ENCODE measurements around the gene PPP2R2B. TPM values are rescaled to one million over a fixed set of nuclear protein-coding genes. Genes with fewer than 3 reads are reported as not detected.

PPP2R2B gene
- total and polyA plus RNA-seq, 2 donors (not counting 3 experiments of a cell fraction or from before 2014, with no cell fraction given) = not detected

DNA sequence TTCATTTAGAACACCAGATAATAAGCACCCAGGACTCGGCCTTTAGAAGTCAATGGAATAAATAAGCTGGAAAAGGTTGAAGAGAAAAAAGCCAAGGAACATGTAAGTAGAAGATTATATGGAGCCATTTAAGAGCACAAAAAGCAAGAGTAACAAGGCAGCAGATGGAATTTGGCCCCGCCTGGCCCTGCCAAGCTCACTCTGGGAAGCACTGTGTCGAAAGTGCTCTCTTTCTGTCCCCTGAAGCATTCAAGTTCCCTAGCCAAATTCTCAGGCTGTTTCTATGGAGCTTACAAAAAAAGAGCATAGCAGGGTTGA, 289.6 kb downstream of the PPP2R2B start:
- no peaks in the 10 kb centered on the region for H4K20me1 ChIP-seq (replicated peaks; ENCODE audit: control insufficient read depth, extremely low read depth, insufficient read depth, low read length)
- no peaks in the 10 kb centered on the region for H3K79me2 ChIP-seq (ENCODE audit: control insufficient read depth, insufficient read depth, low read length)
- no TSS peak for BruUV-seq (replicated peaks)
- intact Hi-C loops (cut with micrococcal nuclease) = no loop called here
- H2AFZ ChIP-seq (ENCODE audit: low read depth, low read length) = no peak overlapping the region
- TF ChIP-seq, protein P1, sequence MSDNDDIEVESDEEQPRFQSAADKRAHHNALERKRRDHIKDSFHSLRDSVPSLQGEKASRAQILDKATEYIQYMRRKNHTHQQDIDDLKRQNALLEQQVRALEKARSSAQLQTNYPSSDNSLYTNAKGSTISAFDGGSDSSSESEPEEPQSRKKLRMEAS (IDR thresholded peaks at IDR 0.05; ENCODE audit: insufficient read depth, insufficient read length) = no peak
- TF ChIP-seq MYC (IDR thresholded peaks at IDR 0.05; ENCODE audit: low read depth, low read length) = no peak
- TF ChIP-seq POLR2A (IDR thresholded peaks at IDR 0.05; ENCODE audit: low read depth, low read length) = no peak
- no peak for TF ChIP-seq EZH2 (IDR thresholded peaks at IDR 0.05; ENCODE audit: borderline replicate concordance, low read depth, low read length, severe bottlenecking)
- no peak for TF ChIP-seq GATA2 (IDR thresholded peaks at IDR 0.05; ENCODE audit: insufficient read depth, insufficient read length, low read depth, low read length)
- no peak for TF ChIP-seq POLR2AphosphoS5 (IDR thresholded peaks at IDR 0.05; ENCODE audit: insufficient read depth, low read depth, low read length)
- TF ChIP-seq JUN (IDR thresholded peaks at IDR 0.05; ENCODE audit: borderline replicate concordance, insufficient read depth, insufficient read length, low read depth) = no peak
- no peak for TF ChIP-seq FOS (IDR thresholded peaks at IDR 0.05; ENCODE audit: borderline replicate concordance, insufficient read depth, low read length)
- CTCF ChIA-PET = interaction anchor here (0.8 to 1.5 kb wide), 2 partner anchors 23 to 377 kb away, joined by 3 read pairs; no protein-coding TSS in a partner anchor
- no peaks in the 10 kb centered on the region for H3K36me3 ChIP-seq (ENCODE audit: control insufficient read depth in 2 of 2, extremely low read depth in 1 of 2, insufficient read depth in 2 of 2, low read length in 2 of 2)
- FAIRE-seq (no peak), DNase-seq (ENCODE audit: low read depth, low spot score) (no peak)
- no peaks in the 10 kb centered on the region for H3K4me1 ChIP-seq (ENCODE audit: control insufficient read depth, extremely low read depth, insufficient read depth, low read length)
- peaks cover 1 to 2% of the 10 kb centered on the region in 2 experiments for H3K27me3 ChIP-seq (ENCODE audit: control insufficient read depth in 2 of 2, insufficient read depth in 2 of 2, low read length in 2 of 2)
- no peaks in the 10 kb centered on the region for H3K9me3 ChIP-seq (replicated peaks; ENCODE audit: control insufficient read depth, insufficient read depth, low read length)
- dilution Hi-C loops (cut with MboI; ENCODE audit: extremely low pct_ligation_motif_present, low sequenced_read_pairs) = no loop called here
- no peak overlapping the region for H3K4me3 ChIP-seq (replicated peaks in 1 of 3; ENCODE audit: insufficient read depth in 1 of 3, low read depth in 1 of 3, low read length in 3 of 3)
- no peaks in the 10 kb centered on the region for H3K9me1 ChIP-seq (replicated peaks; ENCODE audit: control insufficient read depth, extremely low read depth, insufficient read depth, low read length)
- no peak overlapping the region for H3K27ac ChIP-seq (ENCODE audit: insufficient read depth, low read depth, low read length)
- H3K4me2 ChIP-seq (ENCODE audit: insufficient read depth, low read length) = no peak overlapping the region
- POLR2A ChIA-PET = no interaction called here
- H3K9ac ChIP-seq (replicated peaks; ENCODE audit: extremely low read depth, insufficient read depth, low read length) = no peak overlapping the region
